Embryonic facial prominence (tissue), 1 donor: ENCODE results near the gene TRIO.

Experiments
- DNase-seq: peaks from one replicate; pipeline ENCODE4 v3.0.0-alpha.2; 2016; ENCODE audit errors: extremely low spot score

The TRIO gene

DNA sequence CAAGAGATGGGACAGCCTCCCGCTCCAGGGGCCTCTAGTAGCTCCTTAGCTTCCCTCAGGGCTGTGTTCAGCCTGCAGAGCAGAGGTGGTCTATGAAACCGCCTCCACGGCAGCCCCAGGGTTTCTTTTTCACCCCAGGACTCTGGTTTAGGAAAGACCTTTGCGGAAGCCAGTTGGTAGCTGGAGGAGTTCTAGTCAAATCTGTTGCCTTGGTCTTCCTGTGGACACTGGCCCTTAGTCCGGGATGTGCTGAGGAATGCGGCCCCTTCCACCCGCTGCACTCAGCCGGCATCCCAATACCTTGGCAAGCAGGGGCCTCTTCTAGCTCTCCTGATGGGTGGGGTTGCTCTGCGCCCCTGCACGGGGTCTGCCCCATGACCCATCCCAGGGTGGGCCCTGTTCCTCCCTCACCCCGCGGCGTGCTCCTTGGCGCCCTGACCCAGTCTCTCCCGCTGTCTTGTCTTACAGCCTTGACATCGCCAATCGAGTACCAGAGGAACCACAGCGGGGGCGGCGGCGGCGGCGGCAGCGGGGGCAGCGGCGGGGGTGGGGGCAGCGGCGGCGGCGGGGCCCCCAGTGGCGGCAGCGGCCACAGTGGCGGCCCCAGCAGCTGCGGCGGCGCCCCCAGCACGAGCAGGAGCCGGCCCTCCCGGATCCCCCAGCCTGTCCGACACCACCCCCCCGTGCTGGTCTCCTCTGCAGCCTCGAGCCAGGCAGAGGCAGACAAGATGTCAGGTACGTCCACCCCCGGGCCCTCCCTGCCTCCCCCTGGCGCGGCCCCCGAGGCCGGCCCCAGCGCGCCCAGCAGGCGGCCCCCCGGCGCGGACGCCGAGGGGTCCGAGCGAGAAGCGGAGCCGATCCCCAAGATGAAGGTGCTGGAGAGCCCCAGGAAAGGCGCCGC, 344.1 kb downstream of the TRIO start:
- DNase-seq, result no peak

- DNase-seq, result no peak
Observed at GRCh38 chr5:14487897-14488570, 344.9 kb downstream of the TRIO start.

DNA sequence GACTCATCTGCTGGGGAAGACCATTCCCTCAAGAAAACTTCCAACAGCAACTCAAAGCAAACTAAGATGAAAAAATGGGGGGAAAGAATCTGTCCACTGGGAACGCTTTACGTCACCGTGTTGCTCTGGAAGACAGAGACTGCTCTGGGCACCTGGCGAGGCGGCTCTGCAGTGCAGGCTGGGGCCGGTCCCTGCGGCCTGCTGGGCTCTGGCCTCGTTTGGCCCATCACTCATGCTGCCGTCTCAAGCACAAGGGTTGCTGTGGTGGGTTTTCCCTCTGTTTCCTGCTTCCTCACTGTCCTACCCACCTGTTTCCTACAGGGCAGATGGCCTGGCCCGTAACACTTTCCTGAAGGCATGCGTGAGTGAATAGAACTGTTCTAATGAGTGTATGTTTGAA, 345.6 kb downstream of the TRIO start:
- no peak for DNase-seq

- DNase-seq, result no peak
Observed at GRCh38 chr5:14489643-14490042, 346.5 kb downstream of the TRIO start.

GRCh38 chr5:14490309-14490711, 347.2 kb downstream of the TRIO start:
- no peak for DNase-seq

DNA sequence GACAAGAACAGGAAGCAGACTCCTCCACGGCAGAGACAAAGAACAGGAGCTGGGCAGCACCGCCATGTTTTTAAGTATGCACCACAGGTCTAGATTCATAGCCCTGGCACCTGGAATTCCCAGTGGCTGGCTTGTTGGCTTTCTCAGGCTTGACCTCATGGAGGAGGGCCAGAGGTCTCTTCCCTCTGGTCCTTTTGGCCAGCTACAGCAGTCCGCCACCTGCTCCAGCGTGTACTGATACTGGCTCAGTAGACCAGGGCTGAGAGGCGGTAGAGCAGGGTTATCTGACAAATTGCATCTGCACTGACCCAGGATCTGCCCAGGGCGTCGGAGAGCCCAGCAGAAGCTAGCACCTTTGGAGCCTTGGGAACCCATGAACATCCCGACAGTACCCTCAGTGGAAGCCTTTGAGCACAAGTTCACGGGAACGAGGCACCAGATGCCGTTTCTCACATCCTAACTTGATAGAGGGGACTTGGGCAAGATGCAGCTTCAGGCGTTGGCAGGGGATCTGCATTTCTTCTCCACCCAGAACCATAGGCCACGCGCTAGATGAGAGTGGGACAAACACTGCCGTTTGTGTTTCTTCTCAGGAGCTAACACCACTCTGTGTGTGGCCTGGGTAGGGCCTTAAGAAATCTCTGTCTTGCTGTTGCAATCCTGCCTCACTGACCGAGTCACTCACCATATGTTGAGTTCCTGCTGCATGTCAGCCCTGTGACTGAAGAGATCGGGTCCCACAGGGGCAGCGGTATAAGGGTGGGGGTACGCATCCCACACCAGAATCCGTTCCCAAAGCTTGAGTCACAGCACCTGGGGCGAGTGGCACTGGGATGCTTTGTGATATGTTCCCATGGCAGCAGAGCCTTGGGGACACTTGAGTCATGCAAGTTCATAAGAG, 348.1 kb downstream of the TRIO start:
- no peak for DNase-seq

DNA sequence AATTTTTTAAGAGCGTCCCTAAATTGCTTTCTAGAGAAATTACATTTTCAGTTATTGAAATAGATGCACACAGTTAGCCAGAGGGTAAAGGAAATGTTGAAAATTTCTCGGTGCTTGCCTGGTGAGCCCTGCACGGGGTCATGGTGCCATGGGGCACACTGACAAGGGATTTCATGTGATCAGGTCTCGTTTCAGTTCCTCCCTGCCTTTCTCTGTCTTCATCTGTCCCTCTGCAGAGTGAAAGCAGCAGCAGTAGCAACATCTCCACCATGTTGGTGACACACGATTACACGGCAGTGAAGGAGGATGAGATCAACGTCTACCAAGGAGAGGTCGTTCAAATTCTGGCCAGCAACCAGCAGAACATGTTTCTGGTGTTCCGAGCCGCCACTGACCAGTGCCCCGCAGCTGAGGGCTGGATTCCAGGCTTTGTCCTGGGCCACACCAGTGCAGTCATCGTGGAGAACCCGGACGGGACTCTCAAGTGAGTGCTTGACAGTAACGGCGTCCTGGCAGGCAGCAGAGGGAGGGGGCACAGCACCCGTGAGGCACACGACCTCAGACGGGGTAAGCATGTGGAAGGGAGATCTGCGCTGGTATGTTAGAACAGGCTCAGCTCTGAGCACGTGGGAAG, 349.3 kb downstream of the TRIO start:
- DNase-seq, result no peak

DNA sequence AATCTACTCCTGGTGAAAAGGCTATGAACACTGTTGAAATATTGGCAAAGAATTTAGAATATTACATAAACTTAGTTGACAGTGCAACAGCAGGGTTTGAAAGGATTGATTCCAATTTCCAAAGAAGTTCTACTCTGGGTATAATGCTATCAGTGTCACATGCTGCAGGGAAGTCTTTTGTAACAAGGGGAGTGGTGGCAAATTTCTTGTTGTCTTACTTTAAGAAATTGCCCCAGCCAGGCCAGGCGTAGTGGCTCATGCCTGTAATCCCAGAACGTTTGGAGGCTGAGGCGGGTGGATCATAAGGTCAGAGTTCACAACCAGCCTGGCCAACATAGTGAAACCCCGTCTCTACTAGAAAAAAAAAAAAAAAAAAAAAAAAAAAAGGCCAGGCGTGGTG, 352.2 kb downstream of the TRIO start:
- DNase-seq, result no peak

DNA sequence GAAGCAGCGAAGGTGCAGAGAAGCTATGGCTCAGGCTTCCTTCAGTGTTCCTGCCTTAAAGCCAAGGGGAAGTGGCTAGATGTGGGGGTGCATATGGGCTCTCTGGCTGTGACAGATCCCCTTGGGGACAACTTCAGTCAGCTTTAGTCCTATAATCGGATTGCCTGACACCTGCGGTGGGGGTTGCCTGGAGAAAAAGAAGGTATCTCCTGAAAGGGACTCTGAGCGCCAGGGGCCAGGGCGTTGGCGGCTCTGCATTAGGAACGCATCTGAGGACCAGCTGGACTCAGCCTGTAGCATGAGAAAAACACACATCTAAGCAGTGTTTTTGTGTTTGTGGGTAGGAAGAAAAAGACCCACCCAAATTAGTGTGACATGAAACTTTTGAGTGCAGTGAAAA, 354.2 kb downstream of the TRIO start:
- DNase-seq, result no peak

DNA sequence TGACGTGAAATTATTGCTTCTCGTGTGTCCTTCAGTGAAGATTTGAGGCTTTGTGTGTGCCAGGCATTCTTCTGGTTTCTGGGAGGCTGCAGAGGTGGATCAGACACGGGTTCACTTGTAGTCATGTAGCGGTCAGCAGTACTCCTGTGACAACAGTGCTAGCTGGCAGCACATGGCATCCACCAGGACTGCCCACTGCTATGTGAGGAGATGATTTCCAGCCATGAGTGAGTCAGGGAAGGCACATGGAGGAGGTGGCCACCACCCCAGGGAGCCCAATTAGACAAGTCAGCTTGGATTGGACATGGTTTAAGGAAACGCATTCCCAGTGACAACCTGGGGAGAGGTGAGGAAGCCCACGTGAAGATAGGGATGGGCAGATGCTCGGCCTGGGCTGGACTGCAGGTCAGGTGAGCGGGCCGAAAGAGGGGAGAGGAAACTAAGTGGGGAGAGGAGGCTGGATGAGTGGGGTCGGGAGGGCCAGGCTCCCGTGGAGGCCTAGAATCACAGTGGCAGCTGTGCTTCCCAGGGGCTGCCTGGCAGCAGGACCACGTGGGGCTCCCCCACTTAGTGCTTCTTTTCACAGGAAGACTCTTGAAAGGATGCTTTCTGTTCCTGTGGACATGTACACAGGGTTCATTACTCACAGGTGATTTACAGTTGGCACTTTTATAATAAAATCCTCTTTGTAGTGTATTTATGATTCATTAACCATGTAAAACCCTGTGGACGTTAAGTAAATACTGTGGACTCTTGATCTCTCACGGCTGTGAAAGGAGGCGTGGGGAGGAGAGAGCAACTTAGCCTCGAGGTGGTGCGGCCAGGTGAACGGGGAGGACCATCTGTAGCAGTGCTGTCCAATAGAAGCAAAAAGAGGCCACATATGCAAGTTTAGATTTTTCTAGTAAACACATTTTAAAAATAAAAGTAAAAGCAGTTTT, 358.5 kb downstream of the TRIO start:
- DNase-seq, result no peak

GRCh38 chr5:14502294-14502690, 359.1 kb downstream of the TRIO start:
- no peak for DNase-seq

DNA sequence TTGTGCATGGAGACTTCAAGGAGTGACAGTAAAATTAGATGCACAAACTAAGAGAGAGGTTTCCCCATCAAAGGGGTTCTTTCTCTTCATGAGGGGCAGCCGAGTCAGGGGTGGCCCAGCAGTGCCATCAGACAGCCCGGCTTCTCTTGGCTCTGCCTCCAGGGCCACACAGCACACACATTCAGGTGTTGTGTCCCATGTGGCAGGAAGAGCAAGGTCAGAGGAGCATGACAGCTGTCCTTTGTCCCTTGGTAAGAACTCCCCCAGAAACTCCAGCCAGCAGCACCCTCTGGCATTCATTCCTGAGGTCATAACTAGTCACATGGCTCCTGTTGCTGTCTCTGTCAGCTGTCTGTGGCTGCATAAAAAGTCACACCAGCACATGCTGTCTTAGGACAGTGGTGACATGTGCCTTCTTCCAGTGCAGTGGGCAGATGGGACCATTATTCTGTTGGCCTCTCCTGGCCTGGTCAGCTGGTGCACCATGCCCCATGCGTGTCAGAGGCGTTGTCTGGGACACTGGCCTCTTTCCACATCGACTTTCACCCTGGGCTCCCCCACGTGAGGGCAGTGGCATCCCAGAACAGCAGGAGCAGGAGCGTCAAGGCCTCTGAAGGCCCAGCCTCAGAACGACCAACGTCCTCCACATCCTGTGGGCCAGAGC, 360.0 kb downstream of the TRIO start:
- no peak for DNase-seq

DNA sequence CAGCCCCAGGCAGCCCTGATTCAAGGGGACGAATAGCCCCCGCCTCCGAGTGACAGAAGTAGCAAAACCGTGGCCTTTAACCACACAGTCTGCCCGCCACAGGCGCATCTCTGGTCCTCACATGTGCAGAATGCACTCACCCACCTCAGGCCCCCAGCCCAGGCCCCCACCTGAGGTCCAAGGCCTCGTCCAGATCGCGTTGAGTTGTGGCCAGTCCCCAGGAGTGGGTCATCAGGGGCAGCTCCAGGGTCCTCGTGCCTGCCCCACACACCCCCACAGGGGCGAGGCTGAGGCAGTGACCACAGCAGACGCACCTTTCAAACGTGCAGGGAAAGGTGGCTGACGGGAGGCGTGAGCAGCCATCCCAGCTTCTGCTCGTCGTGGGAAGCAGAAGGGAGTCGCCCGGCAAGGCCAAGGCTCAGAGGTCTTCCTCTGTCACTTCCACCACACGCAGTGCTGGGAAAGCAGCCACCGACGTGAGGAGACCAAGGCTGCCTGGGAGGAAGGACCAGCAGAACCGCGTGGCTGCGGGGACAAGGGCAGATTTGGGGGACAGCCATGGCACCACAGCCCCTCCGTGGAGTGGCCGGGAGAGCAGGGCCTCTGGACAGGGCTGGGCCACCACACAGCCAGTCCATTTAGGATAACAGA, 360.7 kb downstream of the TRIO start:
- no peak for DNase-seq

DNA sequence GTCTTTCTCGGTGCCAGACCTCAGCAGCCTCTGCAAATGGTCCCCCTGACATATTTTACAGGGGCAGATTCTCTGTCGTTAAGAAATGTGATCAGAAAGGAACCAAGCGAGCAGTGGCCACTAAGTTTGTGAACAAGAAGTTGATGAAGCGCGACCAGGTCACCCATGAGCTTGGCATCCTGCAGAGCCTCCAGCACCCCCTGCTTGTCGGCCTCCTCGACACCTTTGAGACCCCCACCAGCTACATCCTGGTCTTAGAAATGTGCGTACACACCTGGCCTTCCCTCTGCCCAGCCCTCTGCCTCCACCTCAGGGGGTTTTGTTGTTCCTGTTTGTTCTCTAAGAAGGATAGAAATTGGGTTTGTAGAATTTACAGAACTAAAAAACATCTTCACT, 361.2 kb downstream of the TRIO start:
- DNase-seq, result no peak

DNA sequence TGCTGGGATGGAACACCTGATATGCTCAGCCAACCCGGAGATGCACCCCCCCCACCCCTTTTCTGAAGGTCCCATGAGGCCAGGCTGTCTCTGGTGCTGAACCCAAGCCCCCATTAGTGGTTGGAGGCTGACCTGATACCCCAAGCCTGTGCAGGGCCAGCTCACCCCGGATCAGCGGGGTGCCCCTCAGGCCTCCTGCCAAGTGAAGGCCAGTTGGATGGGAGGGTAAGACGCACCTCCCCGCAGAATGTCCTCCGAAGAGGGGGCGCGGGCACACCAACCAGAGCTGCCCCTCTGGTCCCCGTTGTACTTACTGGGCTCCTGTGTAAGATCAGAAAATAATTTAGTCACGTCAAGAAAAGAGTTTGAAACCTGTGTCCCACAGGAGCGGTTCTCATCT, 361.7 kb downstream of the TRIO start:
- DNase-seq, result no peak

- no peak for DNase-seq
Observed at GRCh38 chr5:14505310-14506139, 362.4 kb downstream of the TRIO start.

GRCh38 chr5:14506140-14506538, 363.0 kb downstream of the TRIO start:
- DNase-seq, result no peak

DNA sequence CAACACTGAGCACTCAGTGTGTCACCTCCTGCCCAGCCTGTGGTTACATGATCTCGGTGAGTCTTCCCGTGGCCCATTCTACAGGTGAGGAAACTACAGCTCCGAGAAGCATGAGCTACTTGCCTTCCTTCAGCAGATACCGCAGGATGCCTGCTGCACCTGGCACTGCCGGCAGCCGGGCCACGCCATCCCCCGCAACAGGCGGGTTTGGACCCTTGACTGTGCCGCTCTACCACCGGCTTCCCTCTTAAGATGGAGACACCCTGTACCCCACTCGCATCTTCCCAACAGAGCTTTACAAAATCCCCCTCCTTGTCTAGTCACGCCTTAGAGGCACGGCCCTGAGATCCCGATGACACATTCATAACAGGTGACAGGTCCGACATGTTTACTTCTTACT, 363.5 kb downstream of the TRIO start:
- DNase-seq, result no peak
